Islet of Langerhans (tissue), 1 donor: ENCODE measurements around the gene FAM83D.

Source experiments
- FAIRE-seq: peaks from one replicate; lab custom pipeline; 2011; peaks lifted over from hg19 to GRCh38; lab: Jason Lieb, UNC

FAM83D gene

DNA sequence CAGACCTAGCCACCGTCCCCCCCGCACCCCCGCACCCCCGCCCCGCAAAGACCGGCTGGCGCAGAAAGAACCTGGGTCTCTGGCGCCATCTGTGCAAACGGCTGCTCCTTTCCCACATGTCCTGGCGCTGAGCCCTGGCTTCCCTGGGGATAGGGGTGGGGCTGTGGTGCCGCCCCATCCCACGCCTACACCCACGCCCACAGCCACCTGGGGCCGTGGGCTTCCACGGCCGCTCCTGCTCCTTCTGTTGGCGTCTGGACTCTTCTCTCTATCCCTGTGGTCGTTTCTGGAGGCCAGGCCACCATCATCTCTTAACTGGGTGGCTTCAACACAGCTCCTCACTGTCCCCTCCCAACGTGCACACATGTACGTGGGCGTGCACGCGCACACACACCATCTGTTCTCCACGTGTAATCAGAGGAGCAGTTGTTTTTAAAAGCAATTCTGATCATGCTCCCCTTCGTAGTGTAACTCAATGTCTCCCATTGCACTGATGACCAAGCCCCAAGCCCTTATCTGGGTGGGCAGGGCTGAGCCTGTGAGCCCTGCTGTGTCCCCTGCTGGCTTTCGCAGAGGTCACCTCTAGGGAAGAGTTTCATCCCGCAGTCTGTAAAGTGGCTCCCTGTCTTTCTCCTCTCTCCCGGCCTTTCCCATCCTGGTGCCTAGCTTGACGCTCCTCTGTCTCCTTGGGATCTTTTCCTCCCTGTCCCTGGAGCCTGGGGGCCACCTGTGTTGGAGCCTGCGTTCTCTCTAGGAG is 31.9 kb upstream of the FAM83D start:
- FAIRE-seq = no peak

DNA sequence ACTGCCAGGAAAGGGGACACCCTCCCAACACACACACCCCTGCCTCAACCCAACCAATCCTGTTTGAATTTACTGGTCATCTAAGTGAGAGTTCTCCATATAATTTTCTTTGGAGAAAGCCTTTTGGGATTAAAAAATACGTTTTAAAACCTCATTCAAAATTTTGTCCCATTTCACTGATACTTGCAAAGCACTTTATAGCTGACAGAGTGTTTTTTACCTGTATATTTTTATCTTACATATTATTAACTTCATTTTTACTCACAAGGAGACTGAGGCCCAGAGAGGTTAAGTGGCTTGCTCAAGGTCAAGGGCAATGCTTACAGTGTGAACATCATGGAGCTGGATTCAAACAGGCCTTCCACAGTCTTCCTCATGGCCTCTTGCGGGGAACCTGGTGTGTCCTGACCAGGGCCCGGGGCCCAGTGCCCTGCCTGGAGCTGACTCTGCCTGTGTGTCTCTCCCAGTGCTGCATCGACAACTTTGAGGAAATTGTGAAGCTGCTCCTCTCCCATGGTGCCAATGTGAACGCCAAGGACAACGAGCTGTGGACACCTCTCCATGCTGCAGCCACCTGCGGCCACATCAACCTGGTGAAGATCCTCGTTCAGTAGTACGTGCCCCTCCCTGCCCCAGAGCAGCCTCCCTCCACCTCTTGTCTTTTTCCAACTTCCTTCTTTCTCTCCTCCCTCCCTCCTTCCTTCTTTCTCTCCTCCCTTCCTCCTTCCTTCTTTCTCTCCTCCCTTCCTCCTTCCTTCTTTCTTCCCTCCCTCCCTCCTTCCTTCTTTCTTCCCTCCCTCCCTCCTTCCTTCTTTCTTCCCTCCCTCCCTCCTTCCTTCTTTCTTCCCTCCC is 30.9 kb upstream of the FAM83D start:
- no peak for FAIRE-seq

DNA sequence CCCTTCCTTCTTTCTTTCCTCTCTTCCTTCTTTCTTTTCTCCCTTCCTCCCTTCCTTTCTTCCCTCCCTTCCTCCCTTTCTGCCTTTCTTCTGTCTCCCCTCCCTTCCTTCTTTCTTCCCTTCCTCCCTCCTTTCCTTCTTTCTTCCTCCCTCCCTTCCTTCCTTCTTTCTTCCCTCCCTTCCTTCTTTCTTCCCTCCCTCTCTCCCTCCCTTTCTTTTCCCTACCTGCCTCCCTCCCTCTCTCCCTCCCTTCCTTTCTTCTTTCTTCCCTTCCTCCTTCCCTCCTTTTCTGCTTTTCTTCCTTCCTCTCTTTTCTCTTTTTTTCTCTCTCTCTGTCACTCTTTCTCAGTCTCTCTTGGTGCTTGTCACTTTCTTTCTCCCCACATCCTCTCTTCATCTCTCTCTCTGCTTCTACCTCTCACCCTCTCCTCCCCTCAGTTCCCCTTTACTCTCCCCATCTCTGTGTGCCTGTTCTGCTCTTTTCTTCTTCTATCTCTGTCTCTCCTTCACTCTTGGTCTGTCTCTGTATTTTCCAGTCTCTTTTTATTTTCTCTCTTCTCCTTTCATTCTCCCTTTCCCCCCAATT is 30.1 kb upstream of the FAM83D start:
- no peak for FAIRE-seq

DNA sequence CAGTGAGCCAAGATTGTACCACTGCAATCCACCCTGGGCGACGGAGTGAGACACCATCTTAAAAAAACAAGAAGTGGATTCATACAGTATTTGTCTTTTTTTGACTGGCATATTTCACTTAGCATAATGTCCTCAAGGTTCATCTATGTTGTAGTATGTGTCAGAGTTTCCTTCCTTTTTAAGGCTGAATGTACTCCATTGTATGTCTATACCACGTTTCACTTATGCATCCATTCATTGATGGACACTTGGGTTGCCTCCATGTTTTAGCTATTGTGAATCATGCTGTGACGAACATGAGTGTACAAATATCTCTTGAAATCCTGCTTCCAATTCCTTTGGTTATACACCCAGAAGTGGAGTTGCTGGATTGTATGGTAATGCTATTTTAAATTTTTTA is 28.9 kb upstream of the FAM83D start:
- FAIRE-seq = no peak

DNA sequence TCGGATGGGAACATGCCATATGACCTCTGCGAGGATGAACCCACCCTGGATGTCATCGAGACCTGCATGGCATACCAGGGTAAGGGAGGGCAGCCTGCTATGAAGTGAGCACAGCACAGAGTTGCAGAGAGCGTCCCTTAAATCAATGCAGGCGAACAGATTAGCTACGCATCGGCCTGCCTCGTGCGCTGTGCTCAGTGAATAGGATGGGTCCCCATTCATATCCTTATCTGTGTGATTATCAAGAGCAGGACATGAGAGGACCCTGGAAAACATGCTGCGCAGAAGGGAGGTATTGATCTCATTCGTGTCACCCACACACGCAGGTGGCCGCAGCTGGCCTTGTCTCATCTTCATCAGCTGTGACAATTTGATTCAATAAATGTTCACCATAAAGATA is 25.6 kb upstream of the FAM83D start:
- no peak for FAIRE-seq

DNA sequence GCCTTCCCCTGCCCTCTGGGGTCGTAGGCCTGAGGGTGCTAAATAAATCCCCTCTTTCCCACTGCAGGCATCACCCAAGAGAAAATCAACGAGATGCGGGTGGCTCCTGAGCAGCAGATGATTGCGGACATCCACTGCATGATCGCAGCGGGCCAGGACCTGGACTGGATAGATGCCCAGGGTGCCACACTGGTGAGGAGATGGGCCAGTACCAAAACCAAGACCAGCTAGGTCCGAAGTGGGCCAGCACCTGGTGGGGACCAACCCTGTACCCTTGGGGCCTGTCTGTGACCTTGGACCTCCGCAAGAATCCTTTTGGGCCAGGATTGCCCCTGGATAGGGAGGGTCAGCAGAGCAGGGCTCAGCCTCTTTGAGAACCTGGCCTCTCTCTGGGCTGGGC is 23.6 kb upstream of the FAM83D start:
- FAIRE-seq = no peak

DNA sequence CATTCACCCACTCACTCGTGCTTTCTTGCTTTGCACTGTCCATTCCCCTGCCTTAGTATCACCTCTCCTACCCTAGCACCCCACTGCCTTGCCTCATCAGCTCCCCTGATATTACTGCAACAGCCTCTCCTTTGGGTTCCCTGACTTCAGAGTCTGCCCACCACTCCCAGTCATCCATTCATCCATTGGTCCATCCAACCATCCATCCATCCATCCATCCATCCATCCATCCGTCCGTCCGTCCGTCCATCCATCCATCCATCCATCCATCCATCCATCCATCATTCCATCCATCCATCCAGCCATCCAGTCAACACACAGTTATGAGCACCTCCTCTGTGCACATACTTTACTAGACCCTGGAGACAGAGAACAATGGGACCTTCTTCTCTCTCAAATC is 22.9 kb upstream of the FAM83D start:
- FAIRE-seq = no peak

DNA sequence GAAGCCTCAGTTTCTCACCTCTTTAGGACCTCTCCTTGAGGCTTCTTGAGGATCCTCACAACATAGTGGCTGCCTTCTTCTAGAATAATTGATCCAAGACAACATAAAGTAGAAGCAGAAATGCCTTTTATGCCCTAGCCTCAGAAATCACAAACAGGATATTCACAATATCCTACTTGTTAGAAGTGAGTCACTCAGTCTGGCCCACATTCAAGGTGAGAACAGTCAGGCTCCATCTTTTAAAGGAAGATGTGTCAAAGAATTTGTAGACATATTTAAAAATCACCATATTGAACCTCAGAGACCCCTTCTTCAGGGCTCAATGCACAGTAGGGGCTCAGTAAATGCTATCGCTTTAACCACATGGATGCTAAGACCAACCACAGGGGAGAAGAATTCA is 20.8 kb upstream of the FAM83D start:
- FAIRE-seq = no peak

DNA sequence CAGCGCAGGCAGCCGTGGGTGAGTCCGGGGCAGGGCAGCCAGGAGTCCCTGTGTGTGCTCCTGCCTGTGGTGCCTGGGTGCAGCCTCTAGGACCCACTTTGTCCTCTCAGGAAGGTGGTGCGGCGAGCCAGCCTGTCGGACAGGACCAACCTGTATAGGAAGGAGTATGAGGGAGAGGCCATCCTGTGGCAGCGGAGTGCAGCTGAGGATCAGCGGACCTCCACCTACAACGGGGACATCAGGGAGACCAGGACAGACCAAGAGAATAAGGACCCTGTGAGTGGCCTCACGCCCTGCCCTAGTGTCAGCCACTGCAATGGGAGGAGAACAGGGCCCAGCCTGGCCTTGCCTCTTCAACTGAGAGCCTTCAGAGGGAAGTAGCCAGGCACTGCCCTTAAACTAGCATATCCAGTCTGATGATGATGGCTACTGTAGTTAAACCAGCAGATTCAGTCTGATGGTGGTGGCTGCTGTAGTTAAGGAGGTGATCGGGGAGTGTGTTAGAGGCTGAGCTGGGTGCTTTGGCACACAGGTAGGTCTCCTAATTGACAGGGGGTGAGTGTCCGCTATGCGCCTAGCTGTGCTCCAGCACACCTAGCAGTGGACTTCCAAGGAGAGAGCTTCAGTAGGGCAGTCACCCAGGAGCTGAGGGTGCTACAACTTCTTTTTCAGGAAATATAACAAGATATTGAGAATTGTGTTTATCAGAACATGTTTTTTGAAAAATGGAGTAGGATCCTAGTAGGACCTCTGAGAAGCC is 18.1 kb upstream of the FAM83D start:
- FAIRE-seq = no peak

DNA sequence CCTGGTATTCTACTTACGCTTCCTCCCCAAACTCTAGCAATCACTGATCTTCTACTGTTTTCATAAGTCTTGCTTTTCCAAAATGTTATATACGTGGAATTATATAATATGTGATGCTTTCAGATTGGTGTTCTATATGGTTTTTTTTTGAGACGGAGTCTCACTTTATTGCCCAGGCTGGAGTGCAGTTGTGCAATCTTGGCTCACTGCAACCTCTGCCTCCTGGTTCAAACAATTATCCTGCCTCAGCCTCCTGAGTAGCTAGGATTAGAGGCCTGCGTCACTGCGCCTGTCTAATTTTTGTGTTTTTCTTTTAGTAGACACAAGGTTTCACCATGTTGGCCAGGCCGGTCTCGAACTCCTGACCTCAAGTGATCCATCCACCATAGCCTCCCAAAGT is 10.9 kb upstream of the FAM83D start:
- FAIRE-seq = no peak

DNA sequence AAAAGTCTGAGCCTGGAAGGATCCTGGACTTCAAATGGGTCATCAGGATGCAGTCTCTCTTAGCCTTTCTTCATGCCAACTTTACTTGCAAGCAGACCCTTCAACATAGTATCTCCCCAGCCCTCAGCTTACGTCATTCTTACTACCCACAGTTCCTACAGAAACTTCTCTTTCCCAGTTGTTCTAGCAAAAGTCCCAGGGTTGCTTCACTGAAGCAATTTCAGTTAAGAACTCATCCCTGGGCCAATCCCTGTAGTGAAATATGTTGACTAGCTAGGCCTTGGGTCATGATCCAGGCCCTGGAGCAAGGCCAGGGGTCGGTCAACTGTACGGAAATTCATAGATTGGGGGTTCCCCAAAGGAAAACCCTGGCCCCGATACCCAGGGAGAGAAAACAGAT is 8.6 kb upstream of the FAM83D start:
- no peak for FAIRE-seq

DNA sequence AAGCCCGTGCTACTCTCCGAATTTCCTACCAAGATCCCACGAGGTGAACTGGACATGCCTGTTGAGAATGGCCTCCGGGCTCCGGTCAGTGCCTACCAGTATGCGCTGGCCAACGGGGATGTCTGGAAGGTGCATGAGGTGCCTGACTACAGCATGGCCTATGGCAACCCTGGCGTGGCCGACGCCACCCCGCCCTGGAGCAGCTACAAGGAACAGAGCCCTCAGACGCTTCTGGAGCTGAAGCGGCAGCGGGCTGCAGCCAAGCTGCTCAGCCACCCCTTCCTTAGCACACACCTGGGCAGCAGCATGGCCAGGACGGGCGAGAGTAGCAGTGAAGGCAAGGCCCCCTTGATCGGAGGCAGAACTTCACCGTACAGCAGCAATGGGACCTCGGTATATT is 8.0 kb upstream of the FAM83D start:
- FAIRE-seq = no peak

DNA sequence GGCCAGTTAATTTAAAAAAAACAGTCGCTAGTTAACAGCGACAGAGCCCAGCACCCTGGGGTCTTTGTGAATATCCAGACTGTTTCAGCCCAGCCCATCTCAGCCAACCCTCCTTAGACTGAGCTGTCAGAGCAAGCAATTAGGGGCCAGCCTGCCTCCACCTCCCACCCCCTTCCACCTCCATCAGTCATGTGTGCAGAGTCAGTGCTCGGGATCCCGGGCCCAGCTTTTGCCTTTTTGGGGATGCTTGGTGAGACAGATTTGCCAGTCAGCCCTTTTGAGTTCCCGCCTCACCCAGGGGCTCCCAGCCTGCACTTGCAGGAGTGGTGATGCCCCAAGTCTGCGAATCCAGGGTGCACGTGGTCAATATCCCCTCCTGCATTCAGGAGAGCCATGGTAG is 6.5 kb upstream of the FAM83D start:
- FAIRE-seq = no peak

DNA sequence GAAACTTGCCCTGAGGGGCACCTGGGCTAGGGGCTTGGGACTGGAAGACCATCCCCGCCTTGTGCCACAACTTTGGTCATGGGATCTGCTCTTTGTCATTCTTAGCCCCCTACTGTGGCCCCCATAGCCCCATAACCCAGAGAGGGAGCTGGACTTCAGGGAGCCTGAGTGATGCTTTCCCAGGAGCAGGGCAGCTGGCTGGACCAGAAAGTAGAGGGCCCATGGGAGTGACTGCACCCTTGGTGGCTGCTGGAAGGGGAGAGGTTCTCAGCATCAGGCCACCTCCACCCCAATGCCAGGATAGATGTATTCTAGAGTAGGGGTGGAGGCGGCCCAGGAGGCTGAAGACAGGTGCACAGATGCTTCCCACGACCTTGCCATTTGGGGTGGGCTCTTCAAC is 5.8 kb upstream of the FAM83D start:
- no peak for FAIRE-seq

DNA sequence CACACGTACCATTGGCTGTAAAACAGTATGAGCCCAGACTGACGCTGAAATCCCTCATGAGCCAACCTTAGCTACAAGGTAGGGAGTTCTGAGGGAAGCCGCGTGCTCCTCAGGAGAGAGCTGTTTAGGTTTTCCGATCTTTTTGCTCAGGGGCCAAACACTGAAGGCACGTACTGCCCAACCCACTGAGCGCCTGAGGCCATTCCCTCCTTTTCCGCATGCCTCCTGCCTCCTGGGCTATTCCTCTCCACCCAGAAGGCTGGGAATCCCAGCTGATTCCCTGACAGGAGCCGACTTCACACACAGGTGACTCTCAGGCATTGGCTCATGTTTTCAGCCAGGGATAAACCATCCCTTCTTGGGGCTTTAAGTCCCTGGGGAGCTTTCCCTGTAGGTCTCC is 5.4 kb upstream of the FAM83D start:
- no peak for FAIRE-seq

DNA sequence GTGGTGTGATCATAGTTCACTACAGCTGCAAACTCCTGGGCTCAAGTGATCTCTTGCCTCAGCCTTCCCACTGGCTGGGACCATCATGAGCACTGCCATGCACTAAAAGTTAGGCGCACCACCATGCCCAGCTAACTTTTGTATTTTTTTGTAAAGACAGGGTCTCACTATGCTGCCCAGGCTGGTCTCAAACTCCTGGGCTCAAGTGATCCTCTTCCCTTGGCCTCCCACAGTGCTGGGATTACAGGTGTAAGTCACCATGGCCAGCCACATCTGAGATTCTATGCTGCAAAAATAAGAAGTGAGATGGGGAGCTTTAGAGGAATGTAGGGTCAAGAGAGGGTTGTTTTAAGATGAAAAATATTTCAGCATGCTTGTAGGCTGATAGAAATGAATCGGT is 1.5 kb upstream of the FAM83D start:
- no peak for FAIRE-seq

DNA sequence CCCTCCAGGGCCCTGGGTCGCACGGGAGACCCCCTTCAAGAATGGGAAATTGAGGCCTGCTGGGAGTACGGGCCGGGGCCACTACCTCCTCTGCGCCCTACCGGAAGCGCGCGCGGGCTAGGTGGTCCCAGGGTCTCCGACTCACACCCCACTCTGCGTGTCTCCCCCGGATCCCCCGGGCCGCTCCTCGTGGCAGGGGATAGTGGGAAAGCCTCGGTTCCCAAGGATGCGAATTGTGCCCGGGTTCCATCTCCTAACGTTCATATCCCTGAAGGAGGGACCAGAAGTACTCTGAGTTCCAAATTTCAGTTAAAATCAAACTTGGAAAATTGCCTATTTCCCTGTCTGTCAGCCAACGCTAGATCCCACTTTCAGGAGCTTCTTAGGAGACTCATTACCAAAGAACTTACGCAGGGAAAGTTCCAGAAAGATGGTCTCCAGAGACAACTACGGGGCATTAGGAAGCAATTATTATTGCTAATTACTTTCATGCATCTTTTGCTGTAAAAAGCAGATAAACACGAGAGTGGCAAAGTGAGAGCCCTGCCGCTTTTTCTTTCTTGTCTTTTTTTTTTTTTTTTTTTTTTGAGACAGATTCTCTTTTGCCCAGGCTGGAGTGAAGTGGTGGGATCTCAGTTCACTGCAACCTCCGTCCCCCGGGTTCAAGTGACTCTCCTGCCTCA is 858 bp downstream of the FAM83D start:
- FAIRE-seq = no peak

DNA sequence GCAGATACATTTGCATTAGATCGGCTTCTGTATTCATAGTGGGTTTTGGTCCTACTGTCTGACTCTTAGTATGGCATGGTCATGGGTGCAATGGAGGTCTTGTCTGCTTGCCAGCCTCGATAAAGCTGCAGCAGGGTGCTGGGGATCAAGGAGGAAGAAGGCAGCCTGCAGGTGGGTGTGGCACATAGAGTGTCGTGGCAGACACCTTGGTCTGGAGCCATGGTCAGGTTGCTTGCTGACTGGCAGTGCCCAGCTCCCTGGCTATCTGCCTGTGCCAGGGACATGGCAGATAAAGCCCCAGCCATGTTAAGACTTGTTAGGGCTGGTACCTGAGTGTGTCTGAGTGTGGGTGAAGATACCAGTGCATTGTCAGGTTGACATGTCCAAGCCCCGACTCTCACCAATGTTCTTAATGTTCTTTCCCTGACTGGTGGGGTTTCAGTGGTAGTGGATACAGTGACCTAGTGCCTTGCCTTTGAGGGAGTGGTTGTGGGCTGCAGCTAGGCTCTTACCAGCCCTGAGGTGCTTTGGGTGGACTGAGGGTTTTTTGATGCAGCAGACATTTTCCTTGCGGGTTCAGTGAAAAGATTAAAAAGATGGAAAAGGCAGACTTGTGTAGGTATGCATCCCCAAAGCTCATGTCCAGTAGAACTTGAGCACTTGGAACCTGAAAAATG is 1.8 kb downstream of the FAM83D start:
- no peak for FAIRE-seq

DNA sequence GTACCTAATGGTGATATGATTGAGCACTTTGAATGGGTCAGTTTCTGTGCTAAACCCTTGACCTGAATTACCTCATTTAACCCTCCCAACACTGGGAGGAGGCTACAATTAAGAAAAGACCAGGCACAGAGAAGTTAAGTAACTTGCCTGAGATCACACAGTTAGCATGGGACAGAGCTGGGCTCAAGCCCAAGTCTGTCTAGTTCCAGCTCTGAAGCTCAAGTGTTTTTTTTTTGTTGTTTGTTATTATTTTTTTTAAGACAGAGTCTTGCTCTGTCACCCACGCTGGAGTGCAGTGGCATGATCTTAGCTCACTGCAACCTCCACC is 4.0 kb downstream of the FAM83D start:
- no peak for FAIRE-seq

DNA sequence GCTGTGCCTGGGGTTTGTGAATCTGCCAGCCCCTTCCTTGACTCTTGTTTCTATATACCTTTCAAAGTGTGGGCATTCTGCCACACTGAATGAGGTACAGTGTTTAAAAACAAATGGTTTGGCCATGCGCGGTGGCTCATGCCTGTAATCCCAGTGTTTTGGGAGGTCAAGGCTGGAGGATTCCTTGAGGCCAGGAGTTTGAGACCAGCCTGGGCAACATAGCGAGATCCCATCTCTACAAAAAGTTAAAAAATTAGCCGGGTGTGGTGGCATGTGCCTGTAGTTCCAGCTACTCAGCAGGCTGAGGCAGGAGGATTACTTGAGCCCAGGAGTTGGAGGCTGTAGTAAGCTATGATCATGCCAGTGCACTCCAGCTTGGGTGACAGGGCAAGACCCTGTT is 5.8 kb downstream of the FAM83D start:
- FAIRE-seq = no peak

DNA sequence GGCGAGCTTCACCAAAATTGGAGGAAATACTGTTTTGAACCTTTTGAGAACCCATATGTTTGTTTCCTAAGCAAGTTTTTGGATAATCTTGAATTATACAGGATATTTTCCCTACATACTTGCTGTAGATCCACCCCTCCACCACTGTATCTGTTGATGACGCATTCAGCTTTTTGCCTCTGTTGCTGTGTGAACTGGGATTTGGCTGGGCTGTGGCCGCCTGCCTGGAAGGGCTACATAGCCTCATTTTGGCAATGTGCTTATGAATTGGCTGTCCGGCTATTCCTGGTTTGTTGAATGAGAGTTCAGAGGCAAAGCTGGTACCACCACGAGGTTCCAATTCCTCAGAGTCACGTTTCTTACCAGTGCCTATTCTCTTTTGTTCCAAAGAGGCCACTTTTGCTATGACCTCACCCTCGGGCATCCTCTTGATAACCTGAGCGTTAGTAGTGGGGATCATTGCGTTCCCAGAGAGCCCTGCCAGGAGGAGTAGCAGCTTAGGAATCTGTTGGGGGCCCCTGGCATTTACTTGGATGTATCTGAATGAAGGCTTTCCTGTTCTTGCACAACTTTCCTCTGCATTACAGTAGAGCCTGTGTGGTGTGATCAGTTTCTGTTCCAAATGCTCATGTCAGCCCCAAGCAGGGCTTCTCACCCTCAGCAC is 6.4 kb downstream of the FAM83D start:
- FAIRE-seq = no peak
